Calu3 (cell line): Measurements from ENCODE around the gene RNU6-9. TPM values are rescaled to one million over a fixed set of nuclear protein-coding genes. Genes with fewer than 3 reads are reported as not detected.

Source experiments
- BruUV-seq: library from RNA; stranded (reverse); fragments of 400-500 nt; replicated peaks from 2 replicates; lab custom pipeline; 2021; lab: Mats Ljungman, UMichigan
- CTCF ChIA-PET: fragments of 300-600 bp; sonication (Branson Sonifier 250); formaldehyde crosslinking; loops from one replicate; lab custom pipeline; 2022; ENCODE audit warnings: antibody characterized with exemption; lab: Charles Lee
- DNase-seq: peaks from one replicate; pipeline ENCODE4 v3.0.0; 2022
- H3K27ac Mint-ChIP-seq: one replicate; pipeline ENCODE4 v1.8.0; 2022; ENCODE audit warnings: mixed read lengths; ENCODE audit not compliant: unreplicated experiment
- H3K27me3 Mint-ChIP-seq: one replicate; pipeline ENCODE4 v1.8.0; 2022; ENCODE audit warnings: mixed read lengths; ENCODE audit not compliant: unreplicated experiment
- H3K36me3 Mint-ChIP-seq: one replicate; pipeline ENCODE4 v1.8.0; 2022; ENCODE audit warnings: mild to moderate bottlenecking, moderate library complexity, mixed read lengths; ENCODE audit not compliant: insufficient read depth, unreplicated experiment
- H3K4me1 Mint-ChIP-seq: one replicate; pipeline ENCODE4 v1.8.0; 2022; ENCODE audit warnings: mild to moderate bottlenecking, low read depth, mixed read lengths; ENCODE audit not compliant: unreplicated experiment
- H3K4me3 Mint-ChIP-seq: one replicate; pipeline ENCODE4 v1.8.0; 2022; ENCODE audit warnings: mild to moderate bottlenecking, low read depth, moderate library complexity, mixed read lengths; ENCODE audit not compliant: unreplicated experiment
- H3K9me3 Mint-ChIP-seq: one replicate; pipeline ENCODE4 v1.8.0; 2022; ENCODE audit warnings: low read depth, mixed read lengths; ENCODE audit not compliant: unreplicated experiment
- intact Hi-C: fragments of 100-400 bp; cut with micrococcal nuclease; formaldehyde crosslinking; loops from one replicate; pipeline ENCODE4 v1.10.0; 2022; ENCODE audit not compliant: unreplicated experiment
- total RNA-seq: library from RNA; stranded (reverse); gene quantifications from 2 replicates; pipeline ENCODE4 v1.2.3, GENCODE V29; 2022
- TF ChIP-seq, protein P1 (sequence below): fragments of 200-600 bp; IDR thresholded peaks from one replicate; pipeline ENCODE4 v1.8.0; 2022; ENCODE audit warnings: antibody characterized with exemption; ENCODE audit not compliant: unreplicated experiment

Gene RNU6-9
- total RNA-seq, 1 experiment from 2014 or later: not detected

- Mint-ChIP-seq H3K4me3 (no peak overlapping the region), H3K36me3 (peaks cover 30% of the 10 kb centered on the region), H3K9me3 (no peaks in the 10 kb centered on the region), H3K4me1 (no peaks in the 10 kb centered on the region), H3K27me3 (no peaks in the 10 kb centered on the region), H3K27ac (no peak overlapping the region)
- TF ChIP-seq, protein P1, sequence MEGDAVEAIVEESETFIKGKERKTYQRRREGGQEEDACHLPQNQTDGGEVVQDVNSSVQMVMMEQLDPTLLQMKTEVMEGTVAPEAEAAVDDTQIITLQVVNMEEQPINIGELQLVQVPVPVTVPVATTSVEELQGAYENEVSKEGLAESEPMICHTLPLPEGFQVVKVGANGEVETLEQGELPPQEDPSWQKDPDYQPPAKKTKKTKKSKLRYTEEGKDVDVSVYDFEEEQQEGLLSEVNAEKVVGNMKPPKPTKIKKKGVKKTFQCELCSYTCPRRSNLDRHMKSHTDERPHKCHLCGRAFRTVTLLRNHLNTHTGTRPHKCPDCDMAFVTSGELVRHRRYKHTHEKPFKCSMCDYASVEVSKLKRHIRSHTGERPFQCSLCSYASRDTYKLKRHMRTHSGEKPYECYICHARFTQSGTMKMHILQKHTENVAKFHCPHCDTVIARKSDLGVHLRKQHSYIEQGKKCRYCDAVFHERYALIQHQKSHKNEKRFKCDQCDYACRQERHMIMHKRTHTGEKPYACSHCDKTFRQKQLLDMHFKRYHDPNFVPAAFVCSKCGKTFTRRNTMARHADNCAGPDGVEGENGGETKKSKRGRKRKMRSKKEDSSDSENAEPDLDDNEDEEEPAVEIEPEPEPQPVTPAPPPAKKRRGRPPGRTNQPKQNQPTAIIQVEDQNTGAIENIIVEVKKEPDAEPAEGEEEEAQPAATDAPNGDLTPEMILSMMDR: no peak
- DNase-seq: no peak
- intact Hi-C loops: no loop called here
- CTCF ChIA-PET: no interaction called here
- no TSS peak for BruUV-seq
Observed at GRCh38 chr19:871446-872265, 21.6 kb upstream of the RNU6-9 start.

GRCh38 chr19:872266-872951 lies 20.9 kb upstream of the RNU6-9 start:
- Mint-ChIP-seq H3K4me3 (no peak overlapping the region), H3K27me3 (no peaks in the 10 kb centered on the region), H3K9me3 (no peaks in the 10 kb centered on the region), H3K27ac (no peak overlapping the region), H3K4me1 (no peaks in the 10 kb centered on the region), H3K36me3 (peaks cover 30% of the 10 kb centered on the region)
- intact Hi-C loops: no loop called here
- TF ChIP-seq, protein P1: no peak
- DNase-seq: peak; percentile 34
- CTCF ChIA-PET: no interaction called here
- no TSS peak for BruUV-seq

- no TSS peak for BruUV-seq
- CTCF ChIA-PET: no interaction called here
- Mint-ChIP-seq H3K4me1 (no peaks in the 10 kb centered on the region), H3K27ac (no peak overlapping the region), H3K36me3 (peaks cover 30% of the 10 kb centered on the region), H3K4me3 (no peak overlapping the region), H3K27me3 (no peaks in the 10 kb centered on the region), H3K9me3 (no peaks in the 10 kb centered on the region)
- intact Hi-C loops: no loop called here
- TF ChIP-seq, protein P1: no peak
- no peak for DNase-seq
Observed at GRCh38 chr19:873084-873483, 20.2 kb upstream of the RNU6-9 start.

GRCh38 chr19:873561-874041 lies 19.7 kb upstream of the RNU6-9 start:
- Mint-ChIP-seq H3K27me3 (no peaks in the 10 kb centered on the region), H3K36me3 (peaks cover 30% of the 10 kb centered on the region), H3K9me3 (no peaks in the 10 kb centered on the region), H3K4me3 (no peak overlapping the region), H3K4me1 (no peaks in the 10 kb centered on the region), H3K27ac (no peak overlapping the region)
- CTCF ChIA-PET: no interaction called here
- TF ChIP-seq, protein P1: no peak
- intact Hi-C loops: no loop called here
- BruUV-seq: no TSS peak
- DNase-seq: no peak
